ENCODE measurements around the gene ALK.

ALK gene

DNA sequence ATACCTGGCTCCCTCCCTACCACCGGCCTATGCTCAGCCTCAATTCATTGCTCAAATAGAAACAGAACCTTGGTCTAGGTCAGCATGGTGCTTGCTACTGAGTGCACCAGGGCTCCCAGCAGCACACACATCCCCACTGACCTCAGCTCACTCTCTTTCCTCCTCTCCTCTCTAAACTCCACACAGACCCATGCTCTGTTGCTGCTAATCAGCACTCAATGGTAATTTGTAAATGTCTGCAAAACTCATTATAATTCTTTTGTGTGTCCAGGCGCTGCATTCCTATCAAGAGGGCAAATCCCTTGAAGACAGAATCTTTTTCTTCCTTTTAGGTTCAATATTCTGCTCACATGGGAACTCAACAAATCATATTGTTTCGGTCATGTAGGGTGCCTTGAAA lies 424.0 kb downstream of the ALK start:
- Histone ChIP-seq H3K36me3 (ENCODE audit: insufficient read depth, low read length) (no peaks in the 10 kb centered on the region), H3K27me3 (ENCODE audit: insufficient read depth, low read length) (no peaks in the 10 kb centered on the region), H3K4me1 (ENCODE audit: insufficient read depth, low read length, severe bottlenecking) (no peaks in the 10 kb centered on the region), H3K4me3 (ENCODE audit: low read depth, low read length, poor library complexity, severe bottlenecking) (no peak overlapping the region), H3K4me2 (ENCODE audit: low read length) (no peak overlapping the region), H3K27ac (ENCODE audit: low read depth, low read length, poor library complexity, severe bottlenecking) (no peak overlapping the region), H2AFZ (ENCODE audit: low read length) (no peak overlapping the region), H3K79me2 (ENCODE audit: insufficient read depth, low read length) (no peaks in the 10 kb centered on the region), H4K20me1 (ENCODE audit: insufficient read depth, low read length) (no peaks in the 10 kb centered on the region), H3K9me3 (ENCODE audit: low read length) (no peaks in the 10 kb centered on the region), H3F3A (ENCODE audit: insufficient read depth, low read length) (no peaks in the 10 kb centered on the region), H3K9ac (ENCODE audit: low read length) (no peak overlapping the region), H3K9me2 (ENCODE audit: low read depth, low read length) (no peaks in the 10 kb centered on the region)
- TF ChIP-seq, protein P1, sequence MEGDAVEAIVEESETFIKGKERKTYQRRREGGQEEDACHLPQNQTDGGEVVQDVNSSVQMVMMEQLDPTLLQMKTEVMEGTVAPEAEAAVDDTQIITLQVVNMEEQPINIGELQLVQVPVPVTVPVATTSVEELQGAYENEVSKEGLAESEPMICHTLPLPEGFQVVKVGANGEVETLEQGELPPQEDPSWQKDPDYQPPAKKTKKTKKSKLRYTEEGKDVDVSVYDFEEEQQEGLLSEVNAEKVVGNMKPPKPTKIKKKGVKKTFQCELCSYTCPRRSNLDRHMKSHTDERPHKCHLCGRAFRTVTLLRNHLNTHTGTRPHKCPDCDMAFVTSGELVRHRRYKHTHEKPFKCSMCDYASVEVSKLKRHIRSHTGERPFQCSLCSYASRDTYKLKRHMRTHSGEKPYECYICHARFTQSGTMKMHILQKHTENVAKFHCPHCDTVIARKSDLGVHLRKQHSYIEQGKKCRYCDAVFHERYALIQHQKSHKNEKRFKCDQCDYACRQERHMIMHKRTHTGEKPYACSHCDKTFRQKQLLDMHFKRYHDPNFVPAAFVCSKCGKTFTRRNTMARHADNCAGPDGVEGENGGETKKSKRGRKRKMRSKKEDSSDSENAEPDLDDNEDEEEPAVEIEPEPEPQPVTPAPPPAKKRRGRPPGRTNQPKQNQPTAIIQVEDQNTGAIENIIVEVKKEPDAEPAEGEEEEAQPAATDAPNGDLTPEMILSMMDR (IDR thresholded peaks at IDR 0.05; ENCODE audit: low read length): no peak

DNA sequence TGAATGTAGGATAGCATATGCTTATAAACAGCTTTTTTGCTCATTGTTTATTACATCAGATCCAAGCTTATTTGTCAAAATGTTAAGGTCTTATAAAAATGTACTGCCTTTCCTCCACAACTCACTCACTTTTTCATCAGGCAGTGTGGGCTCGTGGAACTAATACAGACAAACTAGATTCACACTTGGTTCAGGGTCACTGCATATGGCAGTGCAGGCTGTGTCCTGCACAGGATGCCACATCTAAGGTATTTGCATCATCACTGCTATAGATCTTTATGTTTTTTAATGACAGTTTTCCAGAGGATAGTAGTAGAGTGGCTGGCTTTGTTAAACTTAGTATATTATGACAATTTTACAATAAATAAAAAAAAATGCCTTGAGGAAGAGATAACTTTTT lies 425.2 kb downstream of the ALK start:
- Histone ChIP-seq H3K4me1 (ENCODE audit: insufficient read depth, low read length, severe bottlenecking) (no peaks in the 10 kb centered on the region), H3K36me3 (ENCODE audit: insufficient read depth, low read length) (no peaks in the 10 kb centered on the region), H3K27ac (ENCODE audit: low read depth, low read length, poor library complexity, severe bottlenecking) (no peak overlapping the region), H3F3A (ENCODE audit: insufficient read depth, low read length) (no peaks in the 10 kb centered on the region), H3K9me3 (ENCODE audit: low read length) (no peaks in the 10 kb centered on the region), H3K9ac (ENCODE audit: low read length) (no peak overlapping the region), H3K9me2 (ENCODE audit: low read depth, low read length) (no peaks in the 10 kb centered on the region), H4K20me1 (ENCODE audit: insufficient read depth, low read length) (no peaks in the 10 kb centered on the region), H3K79me2 (ENCODE audit: insufficient read depth, low read length) (no peaks in the 10 kb centered on the region), H3K27me3 (ENCODE audit: insufficient read depth, low read length) (no peaks in the 10 kb centered on the region), H3K4me2 (ENCODE audit: low read length) (no peak overlapping the region), H2AFZ (ENCODE audit: low read length) (no peak overlapping the region), H3K4me3 (ENCODE audit: low read depth, low read length, poor library complexity, severe bottlenecking) (no peak overlapping the region)
- no peak for TF ChIP-seq EZH2 (IDR thresholded peaks at IDR 0.05; ENCODE audit: borderline replicate concordance, low read length)
- TF ChIP-seq, protein P1 (IDR thresholded peaks at IDR 0.05; ENCODE audit: low read length): no peak

DNA sequence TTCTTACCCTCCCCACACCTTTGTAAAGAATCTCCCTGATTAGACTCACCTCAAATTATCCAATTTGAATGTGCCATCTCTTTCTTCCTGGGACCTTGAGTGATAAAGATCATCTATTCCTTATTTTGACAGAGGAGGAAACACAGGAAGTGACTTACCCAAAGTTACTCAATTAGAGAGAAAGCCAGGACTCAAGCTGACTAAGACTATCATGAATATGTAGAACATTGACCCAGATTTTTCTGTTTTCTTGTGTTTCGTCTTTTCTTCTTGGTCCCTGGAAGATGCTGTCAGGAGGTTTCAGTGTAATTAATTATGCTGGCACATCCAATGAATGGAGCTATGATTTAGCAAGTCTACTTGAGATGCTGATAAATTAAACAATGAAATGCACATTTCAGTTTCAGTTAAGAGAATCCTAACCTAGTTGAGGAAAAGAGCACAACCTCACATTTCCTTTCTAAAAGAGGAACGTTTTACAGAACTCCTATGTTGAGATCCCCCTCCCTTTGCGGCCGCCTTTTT lies 425.8 kb downstream of the ALK start:
- H2AFZ ChIP-seq (ENCODE audit: low read length): no peak overlapping the region
- H3K9ac ChIP-seq (ENCODE audit: low read length): no peak overlapping the region
- no peaks in the 10 kb centered on the region for H3K9me3 ChIP-seq (ENCODE audit: low read length)
- H3K79me2 ChIP-seq (ENCODE audit: insufficient read depth, low read length): no peaks in the 10 kb centered on the region
- no peaks in the 10 kb centered on the region for H3K4me1 ChIP-seq (ENCODE audit: insufficient read depth, low read length, severe bottlenecking)
- H3K36me3 ChIP-seq (ENCODE audit: insufficient read depth, low read length): no peaks in the 10 kb centered on the region
- H3F3A ChIP-seq (ENCODE audit: insufficient read depth, low read length): no peaks in the 10 kb centered on the region
- no peaks in the 10 kb centered on the region for H3K27me3 ChIP-seq (ENCODE audit: insufficient read depth, low read length)
- H3K9me2 ChIP-seq (ENCODE audit: low read depth, low read length): no peaks in the 10 kb centered on the region
- H3K4me3 ChIP-seq (ENCODE audit: low read depth, low read length, poor library complexity, severe bottlenecking): no peak overlapping the region
- H3K27ac ChIP-seq (ENCODE audit: low read depth, low read length, poor library complexity, severe bottlenecking): no peak overlapping the region
- H4K20me1 ChIP-seq (ENCODE audit: insufficient read depth, low read length): no peaks in the 10 kb centered on the region
- TF ChIP-seq, protein P1 (IDR thresholded peaks at IDR 0.05; ENCODE audit: low read length): no peak
- no peak for TF ChIP-seq EZH2 (IDR thresholded peaks at IDR 0.05; ENCODE audit: borderline replicate concordance, low read length)
- no peak overlapping the region for H3K4me2 ChIP-seq (ENCODE audit: low read length)
